H9 (cell line): Measurements from ENCODE around the gene GLT1D1. TPM values are rescaled to one million over a fixed set of nuclear protein-coding genes. Genes with fewer than 3 reads are reported as not detected.
"Not testable (repeated sequence)": the region's sequence is repeated elsewhere in the genome, so short reads cannot be mapped to it uniquely, and the experiment has no call there.

Source experiments
- DNase-seq: peaks from one replicate; pipeline ENCODE4 v3.0.0-alpha.2; 2017
- H2AFZ ChIP-seq: one replicate; pipeline ENCODE4 v1.6.1; 2013; ENCODE audit warnings: mild to moderate bottlenecking, low read length, control low read depth, moderate library complexity
- H2AK5ac ChIP-seq: 2 replicates; pipeline ENCODE4 v1.6.1; 2013; ENCODE audit warnings: low read length, control low read depth, mixed read lengths; ENCODE audit not compliant: insufficient read length
- H2BK120ac ChIP-seq: one replicate; pipeline ENCODE4 v1.6.1; 2013; ENCODE audit warnings: low read depth, mild to moderate bottlenecking, low read length, control low read depth, inconsistent platforms; ENCODE audit not compliant: poor library complexity, severe bottlenecking
- H2BK12ac ChIP-seq: 2 replicates; pipeline ENCODE4 v1.6.1; 2013; ENCODE audit warnings: low read length, control low read depth, mixed read lengths, low read depth; ENCODE audit not compliant: insufficient read length
- H2BK15ac ChIP-seq: 2 replicates; pipeline ENCODE4 v1.6.1; 2013; ENCODE audit warnings: low read depth, low read length, control low read depth
- H2BK20ac ChIP-seq: one replicate; pipeline ENCODE4 v1.6.1; 2013; ENCODE audit warnings: low read depth, mild to moderate bottlenecking, low read length, control low read depth, inconsistent platforms; ENCODE audit not compliant: poor library complexity, severe bottlenecking
- H2BK5ac ChIP-seq: 2 replicates; pipeline ENCODE4 v1.6.1; 2013; ENCODE audit warnings: low read length, control low read depth, mixed read lengths; ENCODE audit not compliant: insufficient read length
- H3K14ac ChIP-seq: 2 replicates; pipeline ENCODE4 v1.6.1; 2013; ENCODE audit warnings: low read length, control low read depth; ENCODE audit not compliant: insufficient read depth
- H3K18ac ChIP-seq: 2 replicates; pipeline ENCODE4 v1.6.1; 2013; ENCODE audit warnings: low read depth, mild to moderate bottlenecking, mixed read lengths, low read length, control low read depth; ENCODE audit not compliant: insufficient read length
- H3K23ac ChIP-seq: 2 replicates; pipeline ENCODE4 v1.6.1; 2013; ENCODE audit warnings: low read length, control low read depth, mixed read lengths, low read depth; ENCODE audit not compliant: insufficient read length
- H3K23me2 ChIP-seq: 2 replicates; pipeline ENCODE4 v1.6.1; 2013; ENCODE audit warnings: low read depth, mild to moderate bottlenecking, mixed read lengths, low read length, control low read depth; ENCODE audit not compliant: insufficient read length, poor library complexity, severe bottlenecking
- H3K27ac ChIP-seq: 2 replicates; pipeline ENCODE4 v1.5.1; 2013; ENCODE audit warnings: low read length, control low read depth, mixed read lengths, low read depth; ENCODE audit not compliant: insufficient read length
- H3K27me3 ChIP-seq: 2 replicates; pipeline ENCODE4 v1.6.1; 2013; ENCODE audit warnings: low read length, control low read depth, inconsistent platforms; ENCODE audit not compliant: insufficient read depth
- H3K4ac ChIP-seq: 2 replicates; pipeline ENCODE4 v1.6.1; 2013; ENCODE audit warnings: low read depth, mild to moderate bottlenecking, control low read depth, inconsistent platforms, low read length, moderate library complexity
- H3K4me1 ChIP-seq: 2 replicates; pipeline ENCODE4 v1.6.1; 2013; ENCODE audit warnings: low read length, control low read depth, inconsistent platforms; ENCODE audit not compliant: insufficient read depth
- H3K4me2 ChIP-seq: 2 replicates; pipeline ENCODE4 v1.6.1; 2013; ENCODE audit warnings: low read length, control low read depth, mixed read lengths; ENCODE audit not compliant: insufficient read length, insufficient read depth
- H3K56ac ChIP-seq: 2 replicates; pipeline ENCODE4 v1.6.1; 2013; ENCODE audit warnings: low read depth, mild to moderate bottlenecking, mixed read lengths, low read length, control low read depth; ENCODE audit not compliant: insufficient read length
- H3K79me1 ChIP-seq: 2 replicates; pipeline ENCODE4 v1.6.1; 2013; ENCODE audit warnings: low read depth, mild to moderate bottlenecking, moderate library complexity, low read length, control low read depth, inconsistent platforms; ENCODE audit not compliant: insufficient read depth, poor library complexity, severe bottlenecking
- H3K79me2 ChIP-seq: 2 replicates; pipeline ENCODE4 v1.6.1; 2013; ENCODE audit warnings: low read length, control low read depth, inconsistent platforms; ENCODE audit not compliant: insufficient read depth
- H3K9ac ChIP-seq: 2 replicates; pipeline ENCODE4 v1.6.1; 2013; ENCODE audit warnings: low read length, control low read depth, mixed read lengths; ENCODE audit not compliant: insufficient read length; ENCODE audit errors: extremely low read depth
- H3K9me3 ChIP-seq: one replicate; pipeline ENCODE4 v1.6.1; 2013; ENCODE audit warnings: low read depth, low read length, inconsistent platforms; ENCODE audit not compliant: control insufficient read depth
- H3T11ph ChIP-seq: one replicate; pipeline ENCODE4 v1.6.1; 2013; ENCODE audit warnings: mild to moderate bottlenecking, low read length, control low read depth, inconsistent platforms
- H4K20me1 ChIP-seq: one replicate; pipeline ENCODE4 v1.6.1; 2013; ENCODE audit not compliant: control insufficient read depth, insufficient read length, insufficient read depth
- H4K5ac ChIP-seq: 2 replicates; pipeline ENCODE4 v1.6.1; 2013; ENCODE audit warnings: low read depth, mild to moderate bottlenecking, mixed read lengths, low read length, control low read depth; ENCODE audit not compliant: insufficient read length
- H4K8ac ChIP-seq: replicated peaks from 2 replicates; pipeline ENCODE4 v1.6.1; 2013; ENCODE audit warnings: low read length, control low read depth, mixed read lengths, low read depth; ENCODE audit not compliant: insufficient read length
- H4K91ac ChIP-seq: 2 replicates; pipeline ENCODE4 v1.6.1; 2013; ENCODE audit warnings: low read depth, mild to moderate bottlenecking, moderate library complexity, mixed read lengths, low read length, control low read depth; ENCODE audit not compliant: insufficient read length
- H3K27ac Mint-ChIP-seq, 3 experiments: 2 replicates in 2 of 3; 3 replicates in 1 of 3; pipeline ENCODE4 v1.8.0; 2020 to 2021; ENCODE audit warnings: mixed read lengths in 3 of 3, mild to moderate bottlenecking in 1 of 3, moderate library complexity in 1 of 3
- H3K27me3 Mint-ChIP-seq: 2 replicates; pipeline ENCODE4 v1.8.0; 2021; ENCODE audit warnings: low read depth, mild to moderate bottlenecking, moderate library complexity, mixed read lengths
- H3K36me3 Mint-ChIP-seq, 3 experiments: 2 replicates in 2 of 3; 3 replicates in 1 of 3; pipeline ENCODE4 v1.8.0; 2020 to 2021; ENCODE audit warnings: low read depth in 3 of 3, mixed read lengths in 3 of 3; ENCODE audit not compliant: insufficient read depth in 1 of 3
- H3K4me1 Mint-ChIP-seq, 2 experiments: 2 replicates each; pipeline ENCODE4 v1.8.0; 2020; ENCODE audit warnings: mixed read lengths in 2 of 2
- H3K4me3 Mint-ChIP-seq, 2 experiments: 2 replicates in 1 of 2; 3 replicates in 1 of 2; pipeline ENCODE4 v1.8.0; 2020 to 2021; ENCODE audit warnings: mild to moderate bottlenecking in 2 of 2, mixed read lengths in 2 of 2, moderate library complexity in 1 of 2
- H3K9me3 Mint-ChIP-seq, 2 experiments: 2 replicates in 1 of 2; 3 replicates in 1 of 2; pipeline ENCODE4 v1.8.0; 2020; ENCODE audit warnings: mild to moderate bottlenecking in 2 of 2, mixed read lengths in 2 of 2, moderate library complexity in 1 of 2
- CTCF ChIP-seq: fragments of 200-600 bp; sonication (generic); conservative IDR thresholded peaks from 3 replicates; pipeline ENCODE4 v1.8.0; 2021; ENCODE audit warnings: antibody characterized with exemption, mild to moderate bottlenecking
- WGBS: extraction: QIAGEN DNeasy Blood & Tissue Kit; methylation state at CpG from one replicate; pipeline ENCODE4 v1.1.7; 2013; ENCODE audit warnings: missing lambda C conversion rate, low lambda C conversion rate, mixed read lengths; ENCODE audit not compliant: insufficient read length; ENCODE audit errors: extremely low coverage; 5-methylcytosine and 5-hydroxymethylcytosine counted together
- total RNA-seq: library from RNA; stranded (reverse); gene quantifications from 2 replicates; pipeline ENCODE4 v1.2.1, GENCODE V29; 2021

GLT1D1 gene
- total RNA-seq, 1 experiment from 2014 or later, result 7.0 TPM

DNA sequence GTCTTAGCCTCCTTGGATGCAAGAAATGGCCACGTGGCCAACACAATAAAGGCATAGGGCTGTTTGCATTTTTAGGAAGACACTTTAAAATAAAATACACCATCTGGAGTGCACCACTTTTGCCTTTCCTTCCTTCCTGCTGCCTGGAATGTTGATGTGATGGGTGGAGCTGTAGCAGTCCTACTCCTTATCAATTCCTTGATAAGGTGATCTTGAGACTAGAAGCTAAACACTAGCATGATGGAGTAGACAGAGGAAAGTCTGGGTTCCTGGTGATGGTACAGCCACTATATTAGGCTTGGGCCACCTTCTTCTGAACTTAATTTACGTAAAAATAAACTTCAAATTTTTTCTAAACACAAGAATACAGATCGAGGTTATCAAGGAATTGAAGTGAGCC, 2.9 kb upstream of the GLT1D1 start:
- no CpG with 5 or more reads among the region's 3 CpGs for WGBS
- Histone ChIP-seq H3K27me3 (peaks cover 4% of the 10 kb centered on the region; the same call in 1 of the 2 replicates), H3K79me2 (no peaks in the 10 kb centered on the region), H3K9ac (no peak overlapping the region), H2BK120ac (no peak overlapping the region), H3K4ac (no peak overlapping the region), H2BK20ac (no peak overlapping the region), H3K23me2 (no peaks in the 10 kb centered on the region), H3K79me1 (no peaks in the 10 kb centered on the region), H4K91ac (no peak overlapping the region), H2BK12ac (no peak overlapping the region), H3T11ph (no peak overlapping the region), H3K23ac (no peak overlapping the region), H2AFZ (no peak overlapping the region), H4K5ac (no peak overlapping the region), H2AK5ac (no peak overlapping the region), H4K20me1 (no peaks in the 10 kb centered on the region), H3K27ac (no peak overlapping the region), H3K4me2 (no peak overlapping the region), H3K4me1 (no peaks in the 10 kb centered on the region; the same call in 1 of the 2 replicates), H2BK15ac (no peak overlapping the region), H4K8ac (no peak overlapping the region), H2BK5ac (no peak overlapping the region), H3K18ac (no peak overlapping the region), H3K9me3 (no peaks in the 10 kb centered on the region), H3K14ac (no peak overlapping the region), H3K56ac (no peak overlapping the region)
- Mint-ChIP-seq H3K4me1 (peaks cover 15 to 28% of the 10 kb centered on the region in 2 experiments), H3K9me3 (peaks cover 0 to 6% of the 10 kb centered on the region in 2 experiments; a peak in 1 of 5 replicates), H3K36me3 (peaks cover 0 to 4% (median 2%) of the 10 kb centered on the region in 3 experiments; a peak in 3 of 7 replicates), H3K27ac (no peak overlapping the region), H3K27me3 (peaks cover 36% of the 10 kb centered on the region), H3K4me3 (no peak overlapping the region)
- no peak for TF ChIP-seq CTCF
- DNase-seq, result no peak

- H3K23ac ChIP-seq, H3K4me3 Mint-ChIP-seq, H3K4me1 ChIP-seq, H3K36me3 Mint-ChIP-seq, H2BK12ac ChIP-seq, H4K8ac ChIP-seq, H3K9ac ChIP-seq, H3K27ac Mint-ChIP-seq, H3K9me3 ChIP-seq, H4K5ac ChIP-seq, H3K23me2 ChIP-seq, H3K79me1 ChIP-seq, H3K4ac ChIP-seq, H3K79me2 ChIP-seq, H4K20me1 ChIP-seq, DNase-seq, H3K9me3 Mint-ChIP-seq, H2AFZ ChIP-seq, H3T11ph ChIP-seq, H4K91ac ChIP-seq, H3K56ac ChIP-seq, H2BK15ac ChIP-seq, H3K14ac ChIP-seq, H2BK20ac ChIP-seq, H3K18ac ChIP-seq, H3K27ac ChIP-seq, H2AK5ac ChIP-seq, H2BK5ac ChIP-seq, H2BK120ac ChIP-seq, H3K27me3 ChIP-seq, H3K4me2 ChIP-seq: not testable (repeated sequence)
- H3K4me1 Mint-ChIP-seq, result peaks cover 19 to 28% of the 10 kb centered on the region in 2 experiments
- WGBS, result no CpG with 5 or more reads among the region's 7 CpGs
- H3K27me3 Mint-ChIP-seq, result peaks cover 40% of the 10 kb centered on the region
Measured at GRCh38 chr12:128851429-128851828, 1.8 kb upstream of the GLT1D1 start.
